HG02763 (cell line): ENCODE data around the gene ASAP3.

ENCODE experiments used
- ATAC-seq: cut with Tn5 transposase; IDR thresholded peaks from one replicate; pipeline ENCODE4 v1.9.1; 2021; ENCODE audit warnings: mild to moderate bottlenecking, moderate library complexity; ENCODE audit not compliant: unreplicated experiment

ASAP3 gene

DNA sequence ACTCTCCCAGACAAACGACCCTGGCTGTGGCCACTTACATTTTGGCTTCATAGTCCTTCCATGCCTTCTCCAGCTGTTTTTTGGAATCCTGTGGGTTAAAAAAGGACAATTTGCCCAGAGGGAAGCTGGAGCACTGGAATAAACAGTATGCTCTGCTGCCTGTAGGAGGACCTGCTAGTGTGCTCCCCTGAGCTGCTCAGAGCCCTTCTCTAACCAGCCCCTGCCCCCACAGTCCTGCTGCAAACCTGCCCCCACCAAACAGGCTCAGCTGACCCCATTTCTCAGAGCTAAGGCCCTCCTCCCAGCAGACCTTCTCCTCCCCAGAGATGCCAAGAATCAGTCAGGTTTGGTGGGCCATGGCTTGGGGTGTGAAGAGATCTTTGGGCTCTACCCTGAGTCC lies 32.5 kb downstream of the ASAP3 start:
- ATAC-seq = no peak

GRCh38 chr1:23450894-23451293 lies 33.1 kb downstream of the ASAP3 start:
- ATAC-seq = no peak

GRCh38 chr1:23449958-23450357 lies 34.0 kb downstream of the ASAP3 start:
- ATAC-seq = no peak

- ATAC-seq = no peak
Measured at GRCh38 chr1:23449306-23449705, 34.7 kb downstream of the ASAP3 start.

DNA sequence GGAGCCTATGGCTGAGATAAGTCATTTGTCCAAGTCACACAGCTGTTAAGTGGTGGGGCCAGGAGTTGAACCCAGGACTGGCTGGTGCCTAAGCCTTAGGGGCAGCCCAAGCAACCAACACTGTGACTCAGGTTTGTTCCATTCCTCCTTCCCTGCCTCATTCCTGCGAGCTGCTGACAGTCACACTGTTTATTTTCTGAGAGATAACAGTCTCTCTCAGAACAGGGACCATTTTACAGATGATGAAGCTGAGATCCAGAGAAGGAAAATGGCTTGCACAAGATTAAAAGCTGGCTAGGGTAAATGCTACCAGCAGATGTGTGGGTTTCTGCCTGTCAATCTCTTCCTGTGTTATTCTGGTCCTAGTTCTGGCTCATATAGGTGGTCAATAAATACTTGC lies 35.1 kb downstream of the ASAP3 start:
- ATAC-seq = no peak

- ATAC-seq = no peak
Measured at GRCh38 chr1:23446661-23447310, 37.2 kb downstream of the ASAP3 start.

GRCh38 chr1:23444596-23445390 lies 39.2 kb downstream of the ASAP3 start:
- no peak for ATAC-seq

- no peak for ATAC-seq
Measured at GRCh38 chr1:23444104-23444533, 39.9 kb downstream of the ASAP3 start.

- no peak for ATAC-seq
Measured at GRCh38 chr1:23442751-23443150, 41.2 kb downstream of the ASAP3 start.

GRCh38 chr1:23441446-23442148 lies 42.4 kb downstream of the ASAP3 start:
- ATAC-seq = no peak

- ATAC-seq = no peak
Measured at GRCh38 chr1:23438545-23438944, 45.4 kb downstream of the ASAP3 start.

- ATAC-seq = no peak
Measured at GRCh38 chr1:23437355-23437664, 46.7 kb downstream of the ASAP3 start.

DNA sequence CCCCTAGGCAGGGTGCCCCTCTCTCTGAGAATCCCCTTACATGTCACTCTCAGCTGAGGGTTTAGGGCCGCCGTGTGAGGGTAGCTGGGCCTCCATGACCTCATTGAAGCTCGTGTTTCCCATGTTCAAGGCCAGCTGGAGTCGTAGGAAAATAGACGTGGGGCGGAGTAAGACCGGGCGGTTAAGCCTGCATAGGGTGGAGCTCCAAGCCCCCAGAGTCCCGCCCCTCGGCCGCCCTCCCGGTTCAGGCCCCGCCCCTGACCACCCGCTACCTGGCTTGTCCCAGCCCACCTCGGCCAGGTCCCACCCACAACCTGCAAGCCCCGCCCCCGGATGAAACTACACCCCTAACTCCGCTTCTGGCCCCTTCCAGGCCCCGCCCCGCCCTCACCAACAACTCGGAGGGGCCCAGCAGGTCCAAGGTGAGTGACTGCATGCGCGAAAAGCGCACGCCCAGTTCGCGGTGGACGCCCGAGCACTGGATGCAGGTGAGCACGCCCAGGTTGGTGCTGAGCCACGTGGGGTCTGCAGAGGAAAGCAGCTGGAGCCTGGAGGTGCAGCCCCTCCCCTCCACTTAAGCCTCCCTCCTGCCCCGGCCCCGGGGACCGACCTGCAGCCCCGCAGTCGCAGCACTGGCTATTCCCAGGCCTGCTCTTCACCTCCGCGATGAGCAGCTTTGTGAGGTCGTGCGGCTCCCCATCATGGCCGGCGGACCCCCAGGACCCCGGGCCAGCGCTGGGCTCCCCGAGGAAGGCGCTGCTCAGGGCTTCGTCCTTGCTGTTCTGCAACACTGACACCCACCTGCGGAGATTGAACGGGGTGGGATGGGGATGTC lies 47.2 kb downstream of the ASAP3 start:
- ATAC-seq = no peak

GRCh38 chr1:23434260-23434775 lies 49.7 kb downstream of the ASAP3 start:
- ATAC-seq = no peak

- no peak for ATAC-seq
Measured at GRCh38 chr1:23433122-23433521, 50.9 kb downstream of the ASAP3 start.

- ATAC-seq = no peak
Measured at GRCh38 chr1:23431431-23431830, 52.5 kb downstream of the ASAP3 start.

DNA sequence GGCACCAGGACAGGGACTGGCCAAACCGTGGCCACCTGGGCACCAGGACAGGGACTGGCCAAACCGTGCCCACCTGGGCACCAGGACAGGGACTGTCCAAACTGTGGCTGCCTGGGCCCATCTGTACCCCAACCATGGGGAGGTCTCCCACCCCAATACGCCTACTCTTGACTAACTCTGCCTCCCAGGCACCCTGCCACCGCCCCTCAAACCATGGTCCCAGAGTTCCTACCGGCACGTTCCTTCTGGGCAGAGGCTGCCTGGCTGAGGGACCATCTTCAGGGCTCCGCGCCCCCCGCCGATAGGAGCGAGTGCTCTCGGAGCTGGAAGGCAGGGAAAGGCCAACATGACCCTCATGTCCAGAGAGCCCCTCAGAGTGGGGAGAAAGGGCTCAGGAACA lies 53.2 kb downstream of the ASAP3 start:
- ATAC-seq = no peak

- ATAC-seq = no peak
Measured at GRCh38 chr1:23428136-23428905, 55.7 kb downstream of the ASAP3 start.

GRCh38 chr1:23427550-23427949 lies 56.4 kb downstream of the ASAP3 start:
- no peak for ATAC-seq

DNA sequence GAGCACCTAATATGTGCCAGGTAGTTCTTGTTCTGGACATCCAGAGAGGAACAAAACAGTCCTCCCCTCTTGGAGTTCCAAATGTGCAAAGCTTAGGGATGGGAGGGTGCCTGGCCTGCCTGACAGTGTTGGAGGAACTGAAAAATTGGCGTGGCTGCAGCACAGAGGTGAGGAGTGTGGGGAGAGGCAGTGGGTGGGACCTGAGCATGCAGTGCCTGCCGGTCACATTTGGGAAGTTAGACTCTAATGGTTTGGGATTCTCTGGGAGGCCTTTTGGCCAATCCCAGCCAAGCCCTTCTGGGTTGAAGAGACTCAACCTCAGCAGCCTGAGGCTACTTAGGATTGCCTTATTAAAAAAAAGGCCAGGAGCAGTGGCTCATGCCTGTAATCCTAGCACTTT lies 57.2 kb downstream of the ASAP3 start:
- no peak for ATAC-seq
